Cardiac fibroblast (primary cell): Measurements from ENCODE around the gene PPARD.

Experiments used
- DNase-seq, 2 donors: peaks; one replicate each; pipeline versions ENCODE4 v3.0.0 to v3.0.0-alpha.2; 2010; ENCODE audit warnings: low read depth in 2 of 2
- H3K4me3 ChIP-seq, 2 donors: replicated peaks in 1 of 2; 1 replicate in 1 of 2; 2 replicates in 1 of 2; pipeline ENCODE4 v1.5.1; 2011; ENCODE audit warnings: low read depth in 2 of 2, low read length in 2 of 2, mild to moderate bottlenecking in 2 of 2, moderate library complexity in 1 of 2
- CTCF ChIP-seq: IDR thresholded peaks from one replicate; pipeline ENCODE4 v1.5.1; 2011; ENCODE audit warnings: low read depth, mild to moderate bottlenecking, low read length, inconsistent platforms

PPARD gene

GRCh38 chr6:35365594-35366203 lies 23.3 kb downstream of the PPARD start:
- TF ChIP-seq CTCF = no peak
- peak in 1 of 2 donors; percentile 25 for DNase-seq
- no peak overlapping the region for H3K4me3 ChIP-seq

- no peak for DNase-seq
- TF ChIP-seq CTCF = no peak
- no peak overlapping the region for H3K4me3 ChIP-seq
Measured at GRCh38 chr6:35366204-35366596, 23.8 kb downstream of the PPARD start.

- no peak for DNase-seq
- no peak overlapping the region for H3K4me3 ChIP-seq
- TF ChIP-seq CTCF = no peak
Measured at GRCh38 chr6:35367646-35368037, 25.3 kb downstream of the PPARD start.

- DNase-seq = peak; percentile 50 to 72
- no peak for TF ChIP-seq CTCF
- no peak overlapping the region for H3K4me3 ChIP-seq
Measured at GRCh38 chr6:35368038-35368887, 25.9 kb downstream of the PPARD start.

- no peak for TF ChIP-seq CTCF
- DNase-seq = peak; percentile 96 to 97
- H3K4me3 ChIP-seq = no peak overlapping the region
Measured at GRCh38 chr6:35370124-35370741, 27.9 kb downstream of the PPARD start.

GRCh38 chr6:35370785-35371493 lies 28.6 kb downstream of the PPARD start:
- H3K4me3 ChIP-seq = no peak overlapping the region
- peak in 1 of 2 donors; percentile 85 for DNase-seq
- TF ChIP-seq CTCF = no peak
